Cardiac muscle cell (in vitro differentiated cells and primary cell): ENCODE measurements around the gene TAOK2. TPM values are rescaled to one million over a fixed set of nuclear protein-coding genes. Genes with fewer than 3 reads are reported as not detected.
"Not testable (repeated sequence)": the region's sequence is repeated elsewhere in the genome, so short reads cannot be mapped to it uniquely, and the experiment has no call there.

Experiments used
- DNase-seq, 2 donors: peaks; one replicate each; pipeline versions ENCODE4 v3.0.0 to v3.0.0-alpha.2; 2010 to 2017; ENCODE audit warnings: low read depth in 1 of 2, low spot score in 1 of 2
- H3K27ac ChIP-seq: fragments of 200-600 bp; sonication (generic); 2 replicates; pipeline ENCODE4 v1.5.1; 2016
- H3K27me3 ChIP-seq: fragments of 200-600 bp; sonication (generic); 2 replicates; pipeline ENCODE4 v1.6.0; 2016; ENCODE audit warnings: control low read depth
- H3K36me3 ChIP-seq: fragments of 200-600 bp; sonication (generic); 2 replicates; pipeline ENCODE4 v1.5.1; 2016; ENCODE audit warnings: control low read depth
- H3K4me1 ChIP-seq: fragments of 200-600 bp; sonication (generic); 2 replicates; pipeline ENCODE4 v1.8.1; 2017; ENCODE audit warnings: low read depth, mild to moderate bottlenecking, mixed run types
- H3K4me3 ChIP-seq: fragments of 200-600 bp; sonication (generic); 2 replicates; pipeline ENCODE4 v1.5.1; 2016; ENCODE audit warnings: mild to moderate bottlenecking
- H3K9me3 ChIP-seq: fragments of 200-600 bp; sonication (generic); 2 replicates; pipeline ENCODE4 v1.5.1; 2017; ENCODE audit warnings: low read depth, mild to moderate bottlenecking, control low read depth
- polyA plus RNA-seq: library from polyadenylated mRNA; unstranded; fragments of >200 nt; fragmentation: Nextera tagmentation; extraction: Ambion mirVana; gene quantifications from 2 replicates; pipeline ENCODE4 v1.2.1, GENCODE V29; 2016
- total RNA-seq: library from RNA; depleted of rRNA; stranded (reverse); fragments of >200 nt; gene quantifications from 2 replicates; pipeline ENCODE4 v1.2.3, GENCODE V29; 2016
- TF ChIP-seq, protein P1 (sequence below): IDR thresholded peaks from 2 replicates; pipeline ENCODE4 v1.5.1; 2012; ENCODE audit warnings: low read depth, mild to moderate bottlenecking, low read length

Gene TAOK2
- total and polyA plus RNA-seq, 2 experiments from 2014 or later, result 25.8 to 70.9 TPM

GRCh38 chr16:29950806-29951461 lies 22.7 kb upstream of the TAOK2 start:
- no peak overlapping the region for H3K4me3 ChIP-seq
- H3K4me1 ChIP-seq, result no peaks in the 10 kb centered on the region
- no peaks in the 10 kb centered on the region for H3K36me3 ChIP-seq
- no peaks in the 10 kb centered on the region for H3K9me3 ChIP-seq
- H3K27me3 ChIP-seq, result no peaks in the 10 kb centered on the region
- DNase-seq, result no peak
- no peak overlapping the region for H3K27ac ChIP-seq
- TF ChIP-seq, protein P1, sequence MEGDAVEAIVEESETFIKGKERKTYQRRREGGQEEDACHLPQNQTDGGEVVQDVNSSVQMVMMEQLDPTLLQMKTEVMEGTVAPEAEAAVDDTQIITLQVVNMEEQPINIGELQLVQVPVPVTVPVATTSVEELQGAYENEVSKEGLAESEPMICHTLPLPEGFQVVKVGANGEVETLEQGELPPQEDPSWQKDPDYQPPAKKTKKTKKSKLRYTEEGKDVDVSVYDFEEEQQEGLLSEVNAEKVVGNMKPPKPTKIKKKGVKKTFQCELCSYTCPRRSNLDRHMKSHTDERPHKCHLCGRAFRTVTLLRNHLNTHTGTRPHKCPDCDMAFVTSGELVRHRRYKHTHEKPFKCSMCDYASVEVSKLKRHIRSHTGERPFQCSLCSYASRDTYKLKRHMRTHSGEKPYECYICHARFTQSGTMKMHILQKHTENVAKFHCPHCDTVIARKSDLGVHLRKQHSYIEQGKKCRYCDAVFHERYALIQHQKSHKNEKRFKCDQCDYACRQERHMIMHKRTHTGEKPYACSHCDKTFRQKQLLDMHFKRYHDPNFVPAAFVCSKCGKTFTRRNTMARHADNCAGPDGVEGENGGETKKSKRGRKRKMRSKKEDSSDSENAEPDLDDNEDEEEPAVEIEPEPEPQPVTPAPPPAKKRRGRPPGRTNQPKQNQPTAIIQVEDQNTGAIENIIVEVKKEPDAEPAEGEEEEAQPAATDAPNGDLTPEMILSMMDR, result no peak

DNA sequence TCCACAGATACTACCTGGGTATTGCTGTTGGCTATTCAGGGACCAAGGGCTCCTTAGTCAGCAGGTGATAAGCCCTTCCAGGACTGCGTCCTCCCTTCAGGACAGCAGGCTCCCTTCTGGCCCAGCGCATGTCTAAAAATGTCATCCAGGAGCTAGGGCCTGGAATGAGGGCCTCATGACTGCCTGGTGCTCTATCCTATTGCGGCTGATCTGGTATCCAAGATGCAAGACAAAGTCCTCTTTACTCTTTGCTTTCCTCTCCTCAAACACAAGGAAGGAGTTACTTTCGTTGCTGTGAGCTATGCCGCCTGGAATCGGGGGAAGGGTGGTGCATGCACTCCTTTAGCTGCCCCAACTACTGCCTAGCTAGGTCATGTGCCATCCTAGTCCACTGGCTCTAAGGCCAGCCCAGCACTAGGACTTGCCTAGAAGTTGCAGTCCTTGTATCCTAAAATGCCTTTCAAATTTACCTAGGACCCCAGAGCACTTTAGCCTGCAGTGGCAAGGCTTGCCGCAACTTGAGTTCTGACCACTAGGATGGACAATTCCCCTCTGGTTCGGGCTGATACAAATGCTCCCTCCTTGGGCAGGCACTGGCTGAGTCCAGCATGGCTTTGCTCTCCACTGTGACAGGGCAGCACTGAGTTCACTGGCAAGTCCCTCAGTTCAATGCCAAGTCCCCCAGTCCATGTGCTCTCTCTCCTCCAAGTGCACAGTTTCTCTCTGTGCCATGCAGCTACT lies 21.9 kb upstream of the TAOK2 start:
- H3K4me1 ChIP-seq, result no peaks in the 10 kb centered on the region
- H3K36me3 ChIP-seq, result no peaks in the 10 kb centered on the region
- no peaks in the 10 kb centered on the region for H3K27me3 ChIP-seq
- TF ChIP-seq, protein P1, result no peak
- no peak for DNase-seq
- no peak overlapping the region for H3K27ac ChIP-seq
- H3K4me3 ChIP-seq, result no peak overlapping the region
- H3K9me3 ChIP-seq, result no peaks in the 10 kb centered on the region

DNA sequence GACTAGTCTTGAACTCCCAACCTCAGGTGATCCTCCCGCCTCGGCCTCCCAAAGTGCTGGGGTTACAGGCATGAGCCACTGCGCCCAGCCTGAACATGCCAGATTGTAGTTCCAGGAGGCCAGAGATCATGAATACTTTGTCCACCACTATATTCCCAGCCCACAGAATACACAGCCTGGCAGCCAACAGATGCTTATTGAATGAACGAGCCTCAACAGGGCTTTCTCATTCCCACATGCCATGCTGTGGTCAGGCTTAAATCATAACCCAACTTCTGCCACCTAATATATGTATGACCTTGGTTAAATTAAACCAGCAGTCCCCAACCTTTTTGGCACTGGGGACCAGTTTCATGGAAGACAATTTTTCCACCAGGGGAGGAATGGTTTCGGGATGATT lies 14.9 kb upstream of the TAOK2 start:
- H3K27me3 ChIP-seq, result no peaks in the 10 kb centered on the region
- no peak overlapping the region for H3K27ac ChIP-seq
- H3K36me3 ChIP-seq, result no peaks in the 10 kb centered on the region
- H3K4me1 ChIP-seq, result peaks cover 4% of the 10 kb centered on the region
- H3K9me3 ChIP-seq, result no peaks in the 10 kb centered on the region
- TF ChIP-seq, protein P1, result no peak
- no peak overlapping the region for H3K4me3 ChIP-seq
- no peak for DNase-seq

DNA sequence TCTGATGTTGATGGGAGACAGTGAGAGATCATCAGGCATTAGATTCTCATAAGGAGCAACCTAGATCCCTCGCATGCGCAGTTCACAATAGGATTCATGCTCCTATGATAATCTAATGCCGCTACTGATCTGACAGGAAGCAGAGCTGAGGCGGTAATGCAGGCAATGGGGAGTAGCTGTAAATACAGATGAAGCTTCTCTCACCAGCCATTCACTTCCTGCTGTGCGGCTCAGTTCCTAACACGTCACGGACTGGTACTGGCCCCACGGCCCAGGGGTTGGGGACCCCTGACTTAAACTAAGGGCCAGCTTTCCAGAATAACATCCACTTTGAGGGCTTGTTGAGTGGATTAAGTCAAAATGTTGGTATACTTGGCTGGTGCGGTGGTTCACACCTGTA lies 14.4 kb upstream of the TAOK2 start:
- TF ChIP-seq, protein P1, result no peak
- DNase-seq, result no peak
- Histone ChIP-seq H3K27me3 (no peaks in the 10 kb centered on the region), H3K4me3 (no peak overlapping the region), H3K9me3 (no peaks in the 10 kb centered on the region), H3K36me3 (no peaks in the 10 kb centered on the region), H3K27ac (no peak overlapping the region), H3K4me1 (peaks cover 4% of the 10 kb centered on the region)

GRCh38 chr16:29959821-29960220 lies 13.8 kb upstream of the TAOK2 start:
- not testable (repeated sequence) for H3K9me3 ChIP-seq, DNase-seq, H3K27me3 ChIP-seq, H3K27ac ChIP-seq, H3K4me1 ChIP-seq, H3K4me3 ChIP-seq, H3K36me3 ChIP-seq

DNA sequence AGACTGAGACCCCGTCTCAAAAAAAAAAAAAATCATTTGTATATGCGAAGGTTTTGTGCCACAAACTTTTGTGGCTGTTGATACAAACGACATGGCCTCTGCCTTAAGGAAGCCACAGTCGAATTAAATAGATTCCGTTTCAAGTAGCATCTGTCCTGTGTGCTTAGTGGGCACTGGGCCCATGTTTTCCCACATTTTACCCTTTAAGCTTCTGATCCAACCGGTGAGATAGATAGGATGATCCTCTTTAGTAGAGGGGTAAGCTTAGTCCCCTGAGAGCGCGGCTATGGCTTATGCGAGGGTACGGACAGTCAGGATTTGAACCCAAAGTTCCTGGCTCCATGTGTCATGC lies 12.6 kb upstream of the TAOK2 start:
- peak overlapping the region; percentile 83 for H3K4me3 ChIP-seq
- DNase-seq, result no peak
- no peaks in the 10 kb centered on the region for H3K27me3 ChIP-seq
- H3K4me1 ChIP-seq, result peaks cover 4% of the 10 kb centered on the region
- TF ChIP-seq, protein P1, result no peak
- H3K36me3 ChIP-seq, result no peaks in the 10 kb centered on the region
- H3K9me3 ChIP-seq, result no peaks in the 10 kb centered on the region
- H3K27ac ChIP-seq, result no peak overlapping the region
